GM20000 (cell line): ENCODE measurements around the gene CLCNKA.

Source experiments
- DNase-seq: peaks from one replicate; pipeline ENCODE4 v3.0.0; 2012; ENCODE audit warnings: low spot score
- CTCF ChIP-seq: IDR thresholded peaks from 2 replicates; pipeline ENCODE4 v1.5.1; 2012; ENCODE audit warnings: mild to moderate bottlenecking, control low read depth; ENCODE audit errors: extremely low read depth, missing control alignments

CLCNKA gene

GRCh38 chr1:16009678-16010077 lies 12.2 kb upstream of the CLCNKA start:
- DNase-seq = no peak
- no peak for TF ChIP-seq CTCF

DNA sequence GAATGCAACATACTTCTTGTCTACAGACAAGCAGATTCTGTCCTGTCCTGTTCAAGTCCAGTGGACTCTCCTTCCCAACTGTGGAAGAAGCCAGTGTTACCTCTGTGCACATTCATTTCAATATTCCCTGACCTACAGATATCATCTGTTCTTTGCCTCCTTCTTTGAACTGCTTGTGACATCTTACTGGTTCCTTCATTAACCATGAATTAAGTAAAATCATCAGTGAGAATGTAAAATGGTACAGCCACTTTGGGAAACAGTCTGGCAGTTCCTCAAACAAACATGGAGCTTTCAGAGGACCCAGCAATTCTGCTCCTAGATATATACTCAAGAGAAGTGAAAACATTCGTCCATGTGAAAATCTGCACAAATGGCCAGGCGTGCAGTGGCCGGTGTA lies 11.0 kb upstream of the CLCNKA start:
- no peak for DNase-seq
- TF ChIP-seq CTCF = no peak

- no peak for TF ChIP-seq CTCF
Observed at GRCh38 chr1:16011936-16012589, 9.8 kb upstream of the CLCNKA start.

DNA sequence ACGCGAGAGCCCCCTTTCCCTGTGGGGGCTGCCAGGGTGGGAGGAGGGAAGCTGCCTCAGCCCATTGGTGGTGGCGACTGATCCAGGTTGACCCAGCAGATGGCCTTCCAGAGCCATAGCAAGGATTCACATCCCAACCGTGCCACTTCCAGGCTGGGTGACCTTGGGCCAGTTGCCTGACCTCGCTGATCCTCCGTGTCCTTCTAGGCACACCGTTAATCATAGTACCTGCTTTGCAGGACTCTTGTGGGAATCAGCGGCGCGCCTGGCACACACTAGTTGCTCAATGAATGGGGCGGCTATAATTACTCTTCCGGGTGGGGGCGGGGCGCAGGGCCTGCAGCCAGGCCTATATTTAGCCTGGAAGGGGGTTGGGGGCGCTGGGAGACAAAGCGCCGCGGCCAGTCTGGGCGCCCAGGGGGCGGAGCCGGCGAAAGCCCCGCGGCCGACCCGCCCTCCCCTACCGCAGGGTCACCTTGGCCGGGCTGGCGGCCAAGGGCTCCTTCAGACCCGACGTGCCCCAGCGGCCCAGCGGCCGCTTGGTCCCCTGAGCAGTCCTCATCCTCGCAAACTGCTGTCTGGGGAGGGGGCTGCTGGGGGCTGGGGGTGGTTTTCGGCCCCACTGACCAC lies 9.1 kb upstream of the CLCNKA start:
- no peak for TF ChIP-seq CTCF
- peak; percentile 71 for DNase-seq

More at GRCh38 chr1:16011936-16012589, 9.8 kb upstream of the CLCNKA start:
- DNase-seq = no peak

- DNase-seq = peak; percentile 70
- no peak for TF ChIP-seq CTCF
Observed at GRCh38 chr1:16013220-16013907, 8.5 kb upstream of the CLCNKA start.

- no peak for DNase-seq
- no peak for TF ChIP-seq CTCF
Observed at GRCh38 chr1:16013908-16014258, 8.0 kb upstream of the CLCNKA start.
